H1 (cell line): ENCODE results near the gene PPARD. TPM values are rescaled to one million over a fixed set of nuclear protein-coding genes. Genes with fewer than 3 reads are reported as not detected.
A peak's percentile ranks its signal among the peaks of the same experiment; 100 is the strongest.

ENCODE experiments used
- CTCF ChIA-PET: fragments of 300-600 bp; sonication (Branson Sonifier 250); formaldehyde crosslinking; loops from one replicate; lab custom pipeline; 2021; ENCODE audit not compliant: partially characterized antibody; lab: Charles Lee
- POLR2A ChIA-PET: fragments of 300-600 bp; sonication (Branson Sonifier 250); formaldehyde crosslinking; loops from one replicate; lab custom pipeline; 2021; ENCODE audit warnings: inconsistent platforms; ENCODE audit not compliant: partially characterized antibody; lab: Charles Lee
- DNase-seq, 2 experiments: peaks; one replicate each; pipeline versions ENCODE4 v3.0.0 to v3.0.0-alpha.2; 2010 to 2022; ENCODE audit warnings: low spot score in 2 of 2, low read depth in 1 of 2, mixed read lengths in 1 of 2
- FAIRE-seq: peaks from 2 replicates; lab custom pipeline; 2011; peaks lifted over from hg19 to GRCh38; lab: Jason Lieb, UNC
- H2AFZ ChIP-seq: 2 replicates; pipeline ENCODE4 v1.8.1; 2012; ENCODE audit warnings: low read length, inconsistent platforms
- H2AK5ac ChIP-seq: 2 replicates; pipeline ENCODE4 v1.6.1; 2013; ENCODE audit warnings: low read depth, low read length
- H2BK120ac ChIP-seq: replicated peaks from 2 replicates; pipeline ENCODE3; 2013; ENCODE audit warnings: low read depth, low read length, inconsistent platforms
- H2BK12ac ChIP-seq: 2 replicates; pipeline ENCODE4 v1.6.1; 2013; ENCODE audit warnings: low read depth, low read length
- H2BK15ac ChIP-seq: 2 replicates; pipeline ENCODE4 v1.6.1; 2013; ENCODE audit warnings: low read length
- H2BK20ac ChIP-seq: 2 replicates; pipeline ENCODE4 v1.6.1; 2013; ENCODE audit warnings: low read length
- H2BK5ac ChIP-seq: 2 replicates; pipeline ENCODE4 v1.6.1; 2013; ENCODE audit warnings: low read depth, low read length
- H3K14ac ChIP-seq: 2 replicates; pipeline ENCODE4 v1.6.1; 2013; ENCODE audit warnings: inconsistent platforms; ENCODE audit not compliant: insufficient read length
- H3K18ac ChIP-seq: 2 replicates; pipeline ENCODE4 v1.6.1; 2013; ENCODE audit warnings: low read length; ENCODE audit errors: extremely low read depth
- H3K23ac ChIP-seq: 2 replicates; pipeline ENCODE4 v1.6.1; 2013; ENCODE audit warnings: inconsistent platforms; ENCODE audit not compliant: insufficient read length
- H3K23me2 ChIP-seq: 2 replicates; pipeline ENCODE4 v1.6.1; 2013; ENCODE audit warnings: low read depth, low read length
- H3K27ac ChIP-seq: 2 replicates; pipeline ENCODE4 v1.6.1; 2011; ENCODE audit warnings: low read depth, low read length, inconsistent platforms
- H3K27me3 ChIP-seq, 4 experiments: replicated peaks in 1 of 4; 1 replicate in 1 of 4; 2 replicates in 3 of 4; pipeline versions ENCODE4 v1.6.1 to v1.8.1; 2011 to 2013; ENCODE audit warnings: low read length in 3 of 4, mild to moderate bottlenecking in 3 of 4, inconsistent platforms in 2 of 4, mixed read lengths in 2 of 4, moderate library complexity in 1 of 4; ENCODE audit not compliant: control insufficient read depth in 3 of 4, insufficient read depth in 3 of 4; ENCODE audit errors: extremely low read depth in 1 of 4
- H3K36me3 ChIP-seq, 4 experiments: 2 replicates each; pipeline versions ENCODE4 v1.6.1 to v1.8.1; 2011 to 2013; ENCODE audit warnings: mild to moderate bottlenecking in 4 of 4, low read length in 3 of 4, moderate library complexity in 2 of 4, control low read depth in 1 of 4, inconsistent platforms in 1 of 4; ENCODE audit not compliant: insufficient read depth in 4 of 4, control insufficient read depth in 2 of 4
- H3K4ac ChIP-seq: replicated peaks from 2 replicates; pipeline ENCODE3; 2013; ENCODE audit warnings: low read length, low read depth, mixed read lengths, inconsistent platforms; ENCODE audit not compliant: insufficient read length
- H3K4me1 ChIP-seq, 4 experiments: replicated peaks in 1 of 4; 1 replicate in 1 of 4; 2 replicates in 3 of 4; pipeline versions ENCODE4 v1.6.1 to v1.8.1; 2011 to 2013; ENCODE audit warnings: low read length in 3 of 4, inconsistent platforms in 2 of 4, mixed read lengths in 1 of 4; ENCODE audit not compliant: insufficient read depth in 4 of 4, control insufficient read depth in 3 of 4
- H3K4me2 ChIP-seq, 2 experiments: 2 replicates each; pipeline versions ENCODE4 v1.6.1 to v1.8.1; 2011 to 2013; ENCODE audit warnings: low read depth in 2 of 2, low read length in 2 of 2, control low read depth in 1 of 2, inconsistent platforms in 1 of 2, mild to moderate bottlenecking in 1 of 2; ENCODE audit not compliant: insufficient read depth in 1 of 2
- H3K4me3 ChIP-seq, 4 experiments: fragments of 200-600, 300-600 bp in 1 of 4; sonication (generic), shearing (Covaris generic), sonication (Bioruptor Twin) in 1 of 4; 2 replicates each; pipeline versions ENCODE4 v1.5.1 to v1.8.1; 2011 to 2016; ENCODE audit warnings: low read length in 4 of 4, low read depth in 3 of 4, control low read depth in 2 of 4, inconsistent platforms in 2 of 4, mild to moderate bottlenecking in 2 of 4, mixed read lengths in 1 of 4, moderate library complexity in 1 of 4; ENCODE audit not compliant: insufficient read depth in 2 of 4; ENCODE audit errors: extremely low read depth in 1 of 4
- H3K56ac ChIP-seq: replicated peaks from 2 replicates; pipeline ENCODE3; 2013; ENCODE audit warnings: low read depth, mild to moderate bottlenecking, mixed read lengths, low read length, inconsistent platforms; ENCODE audit not compliant: insufficient read length
- H3K79me1 ChIP-seq: 2 replicates; pipeline ENCODE4 v1.6.1; 2013; ENCODE audit warnings: low read depth, low read length, control low read depth
- H3K79me2 ChIP-seq, 2 experiments: 2 replicates each; pipeline versions ENCODE4 v1.6.1 to v1.8.1; 2012 to 2013; ENCODE audit warnings: low read length in 2 of 2, mild to moderate bottlenecking in 2 of 2, inconsistent platforms in 1 of 2; ENCODE audit not compliant: insufficient read depth in 2 of 2, control insufficient read depth in 1 of 2
- H3K9ac ChIP-seq, 4 experiments: replicated peaks in 1 of 4; 1 replicate in 1 of 4; 2 replicates in 3 of 4; pipeline versions ENCODE4 v1.6.1 to v1.8.1; 2011 to 2013; ENCODE audit warnings: low read depth in 3 of 4, low read length in 3 of 4, control low read depth in 2 of 4, mild to moderate bottlenecking in 2 of 4, moderate library complexity in 2 of 4, inconsistent platforms in 1 of 4; ENCODE audit errors: extremely low read depth in 1 of 4
- H3K9me3 ChIP-seq, 2 experiments: 2 replicates each; pipeline versions ENCODE4 v1.6.1 to v1.8.1; 2012 to 2013; ENCODE audit warnings: mild to moderate bottlenecking in 2 of 2, moderate library complexity in 2 of 2, control low read depth in 1 of 2, inconsistent platforms in 1 of 2, low read depth in 1 of 2, low read length in 1 of 2, mixed read lengths in 1 of 2; ENCODE audit not compliant: insufficient read depth in 2 of 2
- H4K20me1 ChIP-seq, 2 experiments: replicated peaks in 1 of 2; 2 replicates each; pipeline versions ENCODE3 to v1.8.1; 2011 to 2013; ENCODE audit warnings: inconsistent platforms in 2 of 2, low read length in 2 of 2, mild to moderate bottlenecking in 1 of 2; ENCODE audit not compliant: insufficient read depth in 2 of 2, control insufficient read depth in 1 of 2
- H4K5ac ChIP-seq: 2 replicates; pipeline ENCODE4 v1.6.1; 2013; ENCODE audit warnings: low read length, low read depth, mixed read lengths, inconsistent platforms; ENCODE audit not compliant: insufficient read length
- H4K8ac ChIP-seq: 2 replicates; pipeline ENCODE4 v1.8.0; 2013; ENCODE audit warnings: mild to moderate bottlenecking, moderate library complexity, low read length, inconsistent platforms; ENCODE audit not compliant: insufficient read depth; ENCODE audit errors: extremely low read depth
- H4K91ac ChIP-seq: replicated peaks from 2 replicates; pipeline ENCODE3; 2013; ENCODE audit warnings: low read length, mixed read lengths, inconsistent platforms; ENCODE audit not compliant: insufficient read length
- EZH2 ChIP-seq: fragments of 200-600 bp; sonication (generic); IDR thresholded peaks from 2 replicates; pipeline ENCODE4 v1.7.1; 2012; ENCODE audit warnings: low read depth, mild to moderate bottlenecking, moderate library complexity, low read length, inconsistent platforms; ENCODE audit not compliant: severe bottlenecking
- GTF2F1 ChIP-seq: IDR thresholded peaks from 2 replicates; pipeline ENCODE4 v1.6.1; 2012; ENCODE audit warnings: low read depth, low read length, improper control_type of control experiment, borderline replicate concordance
- KDM4A ChIP-seq: IDR thresholded peaks from one replicate; pipeline ENCODE4 v1.7.1; 2012; ENCODE audit warnings: low read depth, mild to moderate bottlenecking, moderate library complexity, low read length, inconsistent platforms; ENCODE audit not compliant: severe bottlenecking
- NRF1 ChIP-seq: IDR thresholded peaks from 2 replicates; pipeline ENCODE4 v1.6.1; 2011; ENCODE audit warnings: mild to moderate bottlenecking, low read depth, low read length, improper control_type of control experiment
- RXRA ChIP-seq: IDR thresholded peaks from 2 replicates; pipeline ENCODE4 v1.6.1; 2011; ENCODE audit warnings: low read depth, mild to moderate bottlenecking, low read length, moderate library complexity; ENCODE audit not compliant: insufficient read depth
- SP2 ChIP-seq: IDR thresholded peaks from 2 replicates; pipeline ENCODE4 v1.6.1; 2012; ENCODE audit warnings: mild to moderate bottlenecking, low read length, inconsistent platforms
- SP4 ChIP-seq: IDR thresholded peaks from 2 replicates; pipeline ENCODE4 v1.6.1; 2012; ENCODE audit warnings: low read length, inconsistent platforms
- SUZ12 ChIP-seq: fragments of 200-600 bp; sonication (generic); IDR thresholded peaks from 2 replicates; pipeline ENCODE4 v1.6.1; 2012; ENCODE audit warnings: mild to moderate bottlenecking, inconsistent platforms, low read length, moderate library complexity, mixed read lengths
- ZNF274 ChIP-seq: IDR thresholded peaks from 2 replicates; pipeline ENCODE4 v1.7.0; 2012; ENCODE audit warnings: low read length, borderline replicate concordance; ENCODE audit errors: extremely low read depth
- WGBS, 2 experiments: shearing (Covaris generic) in 1 of 2; methylation state at CpG; one replicate each; pipeline versions ENCODE4 v1.1.6 to v1.1.7; 2013 to 2015; ENCODE audit warnings: low lambda C conversion rate in 2 of 2, mixed read lengths in 2 of 2, inconsistent platforms in 1 of 2, low coverage in 1 of 2, missing lambda C conversion rate in 1 of 2; ENCODE audit not compliant: insufficient replicate concordance in 2 of 2, insufficient coverage in 1 of 2, insufficient read length in 1 of 2; ENCODE audit errors: extremely low coverage in 1 of 2, missing lambda C conversion rate in 1 of 2; 5-methylcytosine and 5-hydroxymethylcytosine counted together
- polyA plus RNA-seq, 7 experiments: library from polyadenylated mRNA; depleted of rRNA in 3 of 7; stranded (reverse) in 5 of 7; unstranded in 2 of 7; fragments of >200 nt in 5 of 7; fragments of 200-250 nt in 2 of 7; gene quantifications; 1 replicate in 5 of 7; 2 replicates in 1 of 7; 4 replicates in 1 of 7; pipeline versions ENCODE4 v1.2.1 to v1.2.3, GENCODE V29; 2011 to 2013; ENCODE audit warnings: missing spikeins in 2 of 7, mixed read lengths in 2 of 7
- total RNA-seq: library from RNA; stranded (reverse); fragmentation: NEBNext Ultra II Directional; extraction: Animal tissue kit (Norgen Biotek cat#: 25700); gene quantifications from 2 replicates; pipeline ENCODE4 v1.2.1, GENCODE V29; 2021

Gene PPARD
- total and polyA plus RNA-seq, 2 of the 8 experiments (the other 6 are each of a cell fraction or from before 2014, with no cell fraction given), result 14.6 to 14.9 TPM

DNA sequence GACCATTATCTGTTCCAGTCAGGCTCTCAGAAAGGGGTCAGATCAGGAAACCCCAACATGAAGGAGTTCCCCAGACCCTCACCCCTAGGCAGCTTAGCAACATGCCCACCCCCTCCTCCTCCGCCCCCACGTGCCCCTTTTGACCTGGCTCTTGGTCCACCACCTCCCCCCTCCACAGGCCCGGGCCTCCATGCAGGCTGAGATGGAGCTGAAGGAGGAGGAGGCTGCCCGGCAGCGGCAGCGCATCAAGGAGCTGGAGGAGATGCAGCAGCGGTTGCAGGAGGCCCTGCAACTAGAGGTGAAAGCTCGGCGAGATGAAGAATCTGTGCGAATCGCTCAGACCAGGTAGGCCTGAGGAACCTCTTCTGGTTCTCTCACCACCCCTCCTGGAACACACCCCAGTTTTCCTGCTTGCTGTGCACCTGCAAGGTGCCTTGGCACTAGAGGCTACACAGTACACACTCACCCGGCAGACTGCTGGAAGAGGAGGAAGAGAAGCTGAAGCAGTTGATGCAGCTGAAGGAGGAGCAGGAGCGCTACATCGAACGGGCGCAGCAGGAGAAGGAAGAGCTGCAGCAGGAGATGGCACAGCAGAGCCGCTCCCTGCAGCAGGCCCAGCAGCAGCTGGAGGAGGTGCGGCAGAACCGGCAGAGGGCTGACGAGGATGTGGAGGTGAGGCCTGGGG lies 22.9 kb upstream of the PPARD start:
- Histone ChIP-seq H4K5ac (no peak overlapping the region), H3K56ac (no peak overlapping the region), H3K4ac (no peak overlapping the region), H3K79me2 (no peaks in the 10 kb centered on the region), H4K91ac (no peak overlapping the region), H2BK15ac (0 out of 2 replicates have a peak overlapping the region, but pooled peaks have one; percentile 40), H3K4me2 (no peak overlapping the region; a peak in 1 of 4 replicates), H3K4me1 (peaks cover 5 to 8% (median 6%) of the 10 kb centered on the region in 4 experiments), H4K20me1 (no peaks in the 10 kb centered on the region), H3K14ac (no peak overlapping the region), H3K36me3 (no peaks in the 10 kb centered on the region), H3K27me3 (peaks cover 3 to 19% (median 14%) of the 10 kb centered on the region in 4 experiments), H3K18ac (no peak overlapping the region), H3K79me1 (no peaks in the 10 kb centered on the region), H3K27ac (no peak overlapping the region), H2BK12ac (no peak overlapping the region), H2BK20ac (no peak overlapping the region), H3K23ac (no peak overlapping the region), H2BK5ac (no peak overlapping the region), H3K4me3 (no peak overlapping the region), H2AFZ (no peak overlapping the region), H2AK5ac (no peak overlapping the region), H2BK120ac (no peak overlapping the region), H3K23me2 (peaks cover 10% of the 10 kb centered on the region), H3K9me3 (no peaks in the 10 kb centered on the region; a peak in 1 of 4 replicates), H4K8ac (no peak overlapping the region), H3K9ac (no peak overlapping the region)
- 93% methylated on average over 18 of the region's 20 CpGs; no CpG with 5 or more reads in 1 of the 2 experiments for WGBS, 2 experiments
- POLR2A ChIA-PET, result interaction anchor here (0.9 to 1.9 kb wide), 5 partner anchors 9 to 153 kb away, joined by 3 to 9 read pairs (median 4); partner anchors contain the start of gene RPL10A
- CTCF ChIA-PET, result interaction anchor here (0.7 to 21.2 kb wide), 8 partner anchors 9 to 147 kb away, joined by 3 to 358 read pairs (median 8); partner anchors contain the start of gene DEF6
- TF ChIP-seq EZH2 (no peak), KDM4A (no peak), SUZ12 (no peak), RXRA (no peak), SP2 (no peak), GTF2F1 (no peak), NRF1 (no peak), ZNF274 (no peak), SP4 (no peak)
- FAIRE-seq, result no peak
- peak in 1 of 2 experiments; percentile 44 for DNase-seq
